Sigmoid colon (tissue), 4 donors: Measurements from ENCODE around the gene FAM124B.

Experiments
- EP300 ChIP-seq, 4 donors: sonication (generic); formaldehyde crosslinking; IDR thresholded peaks; one replicate each; pipeline ENCODE4 v1.6.1; 2017; ENCODE audit warnings: antibody characterized with exemption in 4 of 4
- POLR2A ChIP-seq, 2 donors: fragments of 450-650 bp; IDR thresholded peaks; one replicate each; pipeline ENCODE4 v1.6.1; 2016; ENCODE audit warnings: antibody characterized with exemption in 2 of 2, mild to moderate bottlenecking in 2 of 2, moderate library complexity in 2 of 2
- POLR2AphosphoS5 ChIP-seq, 4 donors: sonication (generic); formaldehyde crosslinking; IDR thresholded peaks; one replicate each; pipeline ENCODE4 v1.6.1; 2017; ENCODE audit warnings: antibody characterized with exemption in 4 of 4
- TF ChIP-seq, protein P1 (sequence below), 4 experiments: fragments of 450-650 bp in 3 of 4; fragments of 200-600 bp in 1 of 4; IDR thresholded peaks; one replicate each; pipeline ENCODE4 v1.5.1; 2016 to 2019; ENCODE audit warnings: antibody characterized with exemption in 4 of 4, mild to moderate bottlenecking in 3 of 4, moderate library complexity in 2 of 4

DNA sequence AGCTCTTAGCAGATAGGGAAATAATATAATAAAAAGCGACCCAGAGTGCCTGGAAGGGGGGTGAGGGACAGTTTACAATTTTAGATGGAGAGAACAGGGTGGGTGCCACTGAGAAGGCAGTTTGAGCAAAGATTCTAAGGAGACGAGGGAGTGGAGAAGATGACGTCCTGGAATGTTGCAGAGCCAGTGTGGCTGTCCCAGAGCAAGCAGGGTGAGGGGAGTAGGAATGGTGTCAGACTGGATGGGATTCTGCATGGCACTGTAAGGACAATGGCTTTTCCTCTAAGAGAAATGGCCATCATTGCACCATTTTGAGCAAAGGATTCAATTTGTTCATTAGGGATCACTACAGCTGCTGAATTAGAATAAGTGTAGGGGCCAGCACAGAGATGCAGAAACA is 73.1 kb downstream of the FAM124B start:
- TF ChIP-seq, protein P1, sequence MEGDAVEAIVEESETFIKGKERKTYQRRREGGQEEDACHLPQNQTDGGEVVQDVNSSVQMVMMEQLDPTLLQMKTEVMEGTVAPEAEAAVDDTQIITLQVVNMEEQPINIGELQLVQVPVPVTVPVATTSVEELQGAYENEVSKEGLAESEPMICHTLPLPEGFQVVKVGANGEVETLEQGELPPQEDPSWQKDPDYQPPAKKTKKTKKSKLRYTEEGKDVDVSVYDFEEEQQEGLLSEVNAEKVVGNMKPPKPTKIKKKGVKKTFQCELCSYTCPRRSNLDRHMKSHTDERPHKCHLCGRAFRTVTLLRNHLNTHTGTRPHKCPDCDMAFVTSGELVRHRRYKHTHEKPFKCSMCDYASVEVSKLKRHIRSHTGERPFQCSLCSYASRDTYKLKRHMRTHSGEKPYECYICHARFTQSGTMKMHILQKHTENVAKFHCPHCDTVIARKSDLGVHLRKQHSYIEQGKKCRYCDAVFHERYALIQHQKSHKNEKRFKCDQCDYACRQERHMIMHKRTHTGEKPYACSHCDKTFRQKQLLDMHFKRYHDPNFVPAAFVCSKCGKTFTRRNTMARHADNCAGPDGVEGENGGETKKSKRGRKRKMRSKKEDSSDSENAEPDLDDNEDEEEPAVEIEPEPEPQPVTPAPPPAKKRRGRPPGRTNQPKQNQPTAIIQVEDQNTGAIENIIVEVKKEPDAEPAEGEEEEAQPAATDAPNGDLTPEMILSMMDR (IDR thresholded peaks at IDR 0.05), result no peak
- TF ChIP-seq POLR2A (IDR thresholded peaks at IDR 0.05), result no peak
- no peak for TF ChIP-seq EP300 (IDR thresholded peaks at IDR 0.05)
- no peak for TF ChIP-seq POLR2AphosphoS5 (IDR thresholded peaks at IDR 0.05)
